ENCODE data around the gene ACSM6. TPM values are rescaled to one million over a fixed set of nuclear protein-coding genes. Genes with fewer than 3 reads are reported as not detected.
A peak's percentile ranks its signal among the peaks of the same experiment; 100 is the strongest.

Gene ACSM6
- total RNA-seq, 1 donor: not detected

- Histone ChIP-seq H2AFZ (ENCODE audit: low read length) (no peak overlapping the region), H3K4me1 (ENCODE audit: insufficient read depth, low read length) (peaks cover 6% of the 10 kb centered on the region), H3K4me3 (ENCODE audit: insufficient read depth, low read length) (no peak overlapping the region), H3K36me3 (ENCODE audit: insufficient read depth, low read length) (peaks cover 13% of the 10 kb centered on the region), H3K27ac (ENCODE audit: low read depth, low read length) (peak overlapping the region; percentile 64), H3K4me2 (ENCODE audit: insufficient read depth, low read length) (no peak overlapping the region), H3K79me2 (ENCODE audit: insufficient read depth, low read length) (peaks cover 11% of the 10 kb centered on the region), H3K9me3 (ENCODE audit: low read depth, low read length) (no peaks in the 10 kb centered on the region), H3K27me3 (ENCODE audit: insufficient read depth, low read length) (no peaks in the 10 kb centered on the region), H4K20me1 (ENCODE audit: insufficient read depth, low read length) (no peaks in the 10 kb centered on the region)
- DNase-seq (ENCODE audit: insufficient read length, low spot score, missing footprints): no peak
- TF ChIP-seq, protein P1, sequence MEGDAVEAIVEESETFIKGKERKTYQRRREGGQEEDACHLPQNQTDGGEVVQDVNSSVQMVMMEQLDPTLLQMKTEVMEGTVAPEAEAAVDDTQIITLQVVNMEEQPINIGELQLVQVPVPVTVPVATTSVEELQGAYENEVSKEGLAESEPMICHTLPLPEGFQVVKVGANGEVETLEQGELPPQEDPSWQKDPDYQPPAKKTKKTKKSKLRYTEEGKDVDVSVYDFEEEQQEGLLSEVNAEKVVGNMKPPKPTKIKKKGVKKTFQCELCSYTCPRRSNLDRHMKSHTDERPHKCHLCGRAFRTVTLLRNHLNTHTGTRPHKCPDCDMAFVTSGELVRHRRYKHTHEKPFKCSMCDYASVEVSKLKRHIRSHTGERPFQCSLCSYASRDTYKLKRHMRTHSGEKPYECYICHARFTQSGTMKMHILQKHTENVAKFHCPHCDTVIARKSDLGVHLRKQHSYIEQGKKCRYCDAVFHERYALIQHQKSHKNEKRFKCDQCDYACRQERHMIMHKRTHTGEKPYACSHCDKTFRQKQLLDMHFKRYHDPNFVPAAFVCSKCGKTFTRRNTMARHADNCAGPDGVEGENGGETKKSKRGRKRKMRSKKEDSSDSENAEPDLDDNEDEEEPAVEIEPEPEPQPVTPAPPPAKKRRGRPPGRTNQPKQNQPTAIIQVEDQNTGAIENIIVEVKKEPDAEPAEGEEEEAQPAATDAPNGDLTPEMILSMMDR (IDR thresholded peaks at IDR 0.05; ENCODE audit: extremely low read depth, low read depth, low read length): no peak
Observed at GRCh38 chr10:95268438-95268837, 74.4 kb downstream of the ACSM6 start.

DNA sequence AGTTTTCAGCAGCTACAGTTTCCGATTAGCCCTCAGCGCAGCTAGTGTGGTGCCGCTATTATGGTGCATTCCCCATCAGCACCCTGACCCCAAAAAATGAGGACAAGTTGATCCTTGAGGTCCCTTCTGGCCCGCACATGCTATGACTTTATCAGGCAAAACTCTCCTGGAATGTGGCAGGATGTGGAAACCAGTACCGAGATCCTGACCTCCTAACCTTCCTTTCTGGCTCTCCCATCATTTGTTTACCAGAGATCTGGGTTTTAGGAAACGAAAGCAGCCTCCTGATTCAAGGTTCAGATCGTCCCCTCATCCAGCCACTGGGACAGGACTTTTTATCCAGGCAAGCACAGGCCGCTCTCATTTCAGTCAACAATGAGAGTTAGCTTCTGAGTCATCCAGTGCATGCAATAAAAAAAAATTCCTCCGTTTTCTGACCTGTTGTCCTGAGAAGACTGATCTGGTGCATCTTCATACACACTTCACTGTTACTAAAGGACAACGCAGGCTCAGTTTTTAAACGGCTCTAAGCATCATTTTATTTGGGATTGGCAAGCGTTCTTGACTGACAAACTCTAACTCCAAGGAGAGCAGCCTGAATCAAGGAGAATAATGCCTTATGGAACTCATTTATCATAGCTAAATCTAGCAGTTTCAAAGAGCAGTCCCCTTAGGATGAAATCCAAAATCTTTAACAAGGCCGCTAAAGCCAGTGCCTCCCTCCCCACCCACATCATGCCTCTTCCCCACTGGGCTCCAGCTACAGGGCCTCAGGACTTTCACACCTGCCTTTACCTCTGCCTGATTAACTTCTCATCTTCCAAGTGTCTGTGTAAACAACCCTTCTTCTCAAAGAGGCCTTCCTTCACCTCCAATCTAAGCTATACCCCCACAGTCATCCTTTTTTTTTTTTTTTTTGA lies 79.6 kb downstream of the ACSM6 start:
- H2AFZ ChIP-seq (ENCODE audit: low read length): peak overlapping the region; percentile 58
- TF ChIP-seq, protein P1 (IDR thresholded peaks at IDR 0.05; ENCODE audit: extremely low read depth, low read depth, low read length): no peak
- H3K27me3 ChIP-seq (ENCODE audit: insufficient read depth, low read length): no peaks in the 10 kb centered on the region
- H3K36me3 ChIP-seq (ENCODE audit: insufficient read depth, low read length): peaks cover 7% of the 10 kb centered on the region
- no peaks in the 10 kb centered on the region for H4K20me1 ChIP-seq (ENCODE audit: insufficient read depth, low read length)
- peak overlapping the region; percentile 82 for H3K27ac ChIP-seq (ENCODE audit: low read depth, low read length)
- H3K4me2 ChIP-seq (ENCODE audit: insufficient read depth, low read length): peak overlapping the region; percentile 78
- H3K9me3 ChIP-seq (ENCODE audit: low read depth, low read length): no peaks in the 10 kb centered on the region
- peaks cover 58% of the 10 kb centered on the region for H3K4me1 ChIP-seq (ENCODE audit: insufficient read depth, low read length)
- H3K79me2 ChIP-seq (ENCODE audit: insufficient read depth, low read length): peaks cover 33% of the 10 kb centered on the region
- peak overlapping the region; percentile 38 for H3K4me3 ChIP-seq (ENCODE audit: insufficient read depth, low read length)
- peak; percentile 92 for DNase-seq (ENCODE audit: insufficient read length, low spot score, missing footprints)

GRCh38 chr10:95275726-95276366 lies 81.8 kb downstream of the ACSM6 start:
- H3K79me2 ChIP-seq (ENCODE audit: insufficient read depth, low read length): peaks cover 39% of the 10 kb centered on the region
- peak overlapping the region; percentile 46 for H3K4me2 ChIP-seq (ENCODE audit: insufficient read depth, low read length)
- no peaks in the 10 kb centered on the region for H3K27me3 ChIP-seq (ENCODE audit: insufficient read depth, low read length)
- H3K36me3 ChIP-seq (ENCODE audit: insufficient read depth, low read length): no peaks in the 10 kb centered on the region
- H4K20me1 ChIP-seq (ENCODE audit: insufficient read depth, low read length): no peaks in the 10 kb centered on the region
- H2AFZ ChIP-seq (ENCODE audit: low read length): no peak overlapping the region
- no peak for DNase-seq (ENCODE audit: insufficient read length, low spot score, missing footprints)
- peaks cover 75% of the 10 kb centered on the region for H3K4me1 ChIP-seq (ENCODE audit: insufficient read depth, low read length)
- TF ChIP-seq, protein P1 (IDR thresholded peaks at IDR 0.05; ENCODE audit: extremely low read depth, low read depth, low read length): no peak
- H3K4me3 ChIP-seq (ENCODE audit: insufficient read depth, low read length): no peak overlapping the region
- peak overlapping the region; percentile 87 for H3K27ac ChIP-seq (ENCODE audit: low read depth, low read length)
- no peaks in the 10 kb centered on the region for H3K9me3 ChIP-seq (ENCODE audit: low read depth, low read length)

Data from osteoblast (primary cell).